ENCODE results near the gene GPR183.

- TF ChIP-seq, protein P1, sequence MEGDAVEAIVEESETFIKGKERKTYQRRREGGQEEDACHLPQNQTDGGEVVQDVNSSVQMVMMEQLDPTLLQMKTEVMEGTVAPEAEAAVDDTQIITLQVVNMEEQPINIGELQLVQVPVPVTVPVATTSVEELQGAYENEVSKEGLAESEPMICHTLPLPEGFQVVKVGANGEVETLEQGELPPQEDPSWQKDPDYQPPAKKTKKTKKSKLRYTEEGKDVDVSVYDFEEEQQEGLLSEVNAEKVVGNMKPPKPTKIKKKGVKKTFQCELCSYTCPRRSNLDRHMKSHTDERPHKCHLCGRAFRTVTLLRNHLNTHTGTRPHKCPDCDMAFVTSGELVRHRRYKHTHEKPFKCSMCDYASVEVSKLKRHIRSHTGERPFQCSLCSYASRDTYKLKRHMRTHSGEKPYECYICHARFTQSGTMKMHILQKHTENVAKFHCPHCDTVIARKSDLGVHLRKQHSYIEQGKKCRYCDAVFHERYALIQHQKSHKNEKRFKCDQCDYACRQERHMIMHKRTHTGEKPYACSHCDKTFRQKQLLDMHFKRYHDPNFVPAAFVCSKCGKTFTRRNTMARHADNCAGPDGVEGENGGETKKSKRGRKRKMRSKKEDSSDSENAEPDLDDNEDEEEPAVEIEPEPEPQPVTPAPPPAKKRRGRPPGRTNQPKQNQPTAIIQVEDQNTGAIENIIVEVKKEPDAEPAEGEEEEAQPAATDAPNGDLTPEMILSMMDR (IDR thresholded peaks at IDR 0.05 in 2 of 3, conservative IDR thresholded peaks at IDR 0.05 in 1 of 3; ENCODE audit: control insufficient read depth in 2 of 3, extremely low read depth in 1 of 3, insufficient read depth in 1 of 3, low read depth in 3 of 3, low read length in 3 of 3), result no peak
- no peak for TF ChIP-seq ELK1 (IDR thresholded peaks at IDR 0.05; ENCODE audit: low read depth, low read length)
- TF ChIP-seq REST (IDR thresholded peaks at IDR 0.05; ENCODE audit: low read depth, low read length), result no peak
These were observed 34.7 kb downstream of the GPR183 start for GRCh38 chr13:99272481-99272880.

All from GM12878 (cell line).